Left ventricle myocardium inferior (tissue), 1 donor: ENCODE measurements around the gene SH2D6. TPM values are rescaled to one million over a fixed set of nuclear protein-coding genes. Genes with fewer than 3 reads are reported as not detected.

Experiments
- DNase-seq: peaks from one replicate; pipeline ENCODE4 v3.0.0-alpha.2; 2020
- H3K27ac ChIP-seq: fragments of 200-600 bp; replicated peaks from 2 replicates; pipeline ENCODE4 v1.8.0; 2021
- H3K27me3 ChIP-seq: fragments of 200-600 bp; 2 replicates; pipeline ENCODE4 v1.8.0; 2021; ENCODE audit warnings: low read depth
- H3K36me3 ChIP-seq: fragments of 200-600 bp; 2 replicates; pipeline ENCODE4 v1.8.0; 2021
- H3K4me1 ChIP-seq: fragments of 200-600 bp; 2 replicates; pipeline ENCODE4 v1.8.0; 2021
- H3K4me3 ChIP-seq: fragments of 200-600 bp; 2 replicates; pipeline ENCODE4 v1.8.0; 2021; ENCODE audit warnings: mild to moderate bottlenecking, moderate library complexity
- H3K9me3 ChIP-seq: fragments of 200-600 bp; replicated peaks from 2 replicates; pipeline ENCODE4 v1.8.0; 2021
- intact Hi-C: fragments of 100-400 bp; cut with micrococcal nuclease; formaldehyde crosslinking; loops from one replicate; pipeline ENCODE4 v1.11.0; 2022
- total RNA-seq: library from RNA; stranded (reverse); fragmentation: NEBNext Ultra II Directional; extraction: Animal tissue kit (Norgen Biotek cat#: 25700); gene quantifications from one replicate; pipeline ENCODE4 v1.2.1, GENCODE V29; 2021
- TF ChIP-seq, protein P1 (sequence below): fragments of 200-600 bp; IDR thresholded peaks from 2 replicates; pipeline ENCODE4 v1.8.0; 2021; ENCODE audit warnings: antibody characterized with exemption, mild to moderate bottlenecking, borderline replicate concordance
- donor health status: DM: no; HTN: yes; CAD: no; lungs with severe emphysema.

SH2D6 gene
- total RNA-seq, 1 donor from 2014 or later = not detected

DNA sequence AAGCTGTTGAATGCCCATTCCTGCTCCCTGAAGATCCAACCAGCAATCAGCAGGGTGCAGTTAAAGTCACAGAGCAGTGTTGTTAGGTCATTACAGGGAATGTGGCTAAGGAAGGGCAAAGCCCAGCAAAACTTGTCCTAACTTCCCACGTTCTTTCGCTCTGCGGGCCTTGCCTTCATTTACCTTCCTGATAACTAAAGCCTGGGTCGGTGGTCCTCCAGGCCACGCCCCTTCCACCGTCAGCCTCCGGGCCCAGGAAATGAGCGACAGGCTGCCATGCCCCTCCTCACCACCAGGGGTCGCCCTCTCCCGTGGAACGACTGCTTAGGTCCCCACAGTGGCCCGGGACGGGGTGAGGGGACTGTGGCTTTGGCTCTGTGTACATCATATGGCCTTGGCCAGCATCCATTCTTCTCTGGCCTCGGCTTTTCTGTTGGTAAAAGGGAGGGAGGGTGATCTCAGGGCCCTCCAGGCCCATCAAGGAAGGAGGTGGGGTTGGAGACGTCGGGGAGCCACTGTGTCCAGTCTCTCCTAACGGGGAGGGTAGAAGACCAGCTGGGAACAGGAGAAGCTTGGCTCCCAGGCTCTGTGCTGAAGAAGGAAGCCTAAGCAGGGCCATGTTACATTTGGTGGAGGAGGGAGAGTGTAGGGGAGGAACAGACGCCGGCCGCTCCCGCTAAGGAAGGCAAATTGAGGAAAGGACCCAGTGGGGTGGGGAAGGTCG lies 2.2 kb downstream of the SH2D6 start:
- no peaks in the 10 kb centered on the region for H3K9me3 ChIP-seq
- TF ChIP-seq, protein P1, sequence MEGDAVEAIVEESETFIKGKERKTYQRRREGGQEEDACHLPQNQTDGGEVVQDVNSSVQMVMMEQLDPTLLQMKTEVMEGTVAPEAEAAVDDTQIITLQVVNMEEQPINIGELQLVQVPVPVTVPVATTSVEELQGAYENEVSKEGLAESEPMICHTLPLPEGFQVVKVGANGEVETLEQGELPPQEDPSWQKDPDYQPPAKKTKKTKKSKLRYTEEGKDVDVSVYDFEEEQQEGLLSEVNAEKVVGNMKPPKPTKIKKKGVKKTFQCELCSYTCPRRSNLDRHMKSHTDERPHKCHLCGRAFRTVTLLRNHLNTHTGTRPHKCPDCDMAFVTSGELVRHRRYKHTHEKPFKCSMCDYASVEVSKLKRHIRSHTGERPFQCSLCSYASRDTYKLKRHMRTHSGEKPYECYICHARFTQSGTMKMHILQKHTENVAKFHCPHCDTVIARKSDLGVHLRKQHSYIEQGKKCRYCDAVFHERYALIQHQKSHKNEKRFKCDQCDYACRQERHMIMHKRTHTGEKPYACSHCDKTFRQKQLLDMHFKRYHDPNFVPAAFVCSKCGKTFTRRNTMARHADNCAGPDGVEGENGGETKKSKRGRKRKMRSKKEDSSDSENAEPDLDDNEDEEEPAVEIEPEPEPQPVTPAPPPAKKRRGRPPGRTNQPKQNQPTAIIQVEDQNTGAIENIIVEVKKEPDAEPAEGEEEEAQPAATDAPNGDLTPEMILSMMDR = peak; percentile 100
- H3K4me3 ChIP-seq = peak overlapping the region; percentile 32
- DNase-seq = peak; percentile 91
- intact Hi-C loops = loop anchor here (2.0 kb wide), 1 partner anchor 132 kb away; no protein-coding TSS in a partner anchor
- no peaks in the 10 kb centered on the region for H3K36me3 ChIP-seq
- no peaks in the 10 kb centered on the region for H3K27me3 ChIP-seq
- H3K4me1 ChIP-seq = peaks cover 42% of the 10 kb centered on the region
- H3K27ac ChIP-seq = peak overlapping the region; percentile 97

DNA sequence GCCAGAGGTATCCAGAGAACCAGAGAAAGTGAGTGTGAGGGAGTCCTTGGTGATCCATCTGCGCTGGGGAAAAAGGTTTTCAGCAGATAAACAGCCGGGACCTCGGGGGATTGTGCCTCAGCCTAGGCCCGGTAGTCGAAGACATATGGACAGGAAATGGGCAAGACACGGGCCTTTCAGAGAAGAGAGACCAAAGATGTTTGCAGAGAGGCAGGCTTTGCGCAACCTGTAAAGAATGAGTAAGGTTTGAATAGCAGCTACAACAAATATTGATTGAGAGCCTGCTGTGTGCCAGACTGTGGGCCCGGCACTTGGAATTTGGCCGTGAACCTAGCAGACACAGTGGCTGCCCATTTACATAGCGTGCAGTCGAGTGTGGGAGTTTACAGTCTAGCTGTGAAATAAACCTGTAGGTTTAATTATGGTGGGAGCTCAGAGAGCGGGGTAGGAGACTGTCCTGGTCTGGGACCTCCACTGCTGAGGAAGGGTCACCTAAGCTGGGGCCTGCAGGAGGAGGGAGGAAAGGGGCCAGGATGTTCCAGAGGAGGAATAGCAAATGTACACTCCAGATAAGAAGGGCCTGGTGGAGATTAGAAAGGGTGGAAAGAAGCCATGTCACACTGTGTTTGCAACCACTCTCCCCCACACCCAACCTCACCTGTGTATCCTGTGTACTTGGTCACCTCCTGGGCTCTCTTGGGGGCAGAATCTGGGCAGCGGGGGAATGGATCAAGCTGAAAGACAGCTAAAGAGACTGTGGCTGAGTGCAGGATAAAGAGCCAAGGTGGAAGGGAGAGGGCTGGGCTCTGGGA lies 3.0 kb downstream of the SH2D6 start:
- DNase-seq = no peak
- H3K27ac ChIP-seq = peak overlapping the region; percentile 97

DNA sequence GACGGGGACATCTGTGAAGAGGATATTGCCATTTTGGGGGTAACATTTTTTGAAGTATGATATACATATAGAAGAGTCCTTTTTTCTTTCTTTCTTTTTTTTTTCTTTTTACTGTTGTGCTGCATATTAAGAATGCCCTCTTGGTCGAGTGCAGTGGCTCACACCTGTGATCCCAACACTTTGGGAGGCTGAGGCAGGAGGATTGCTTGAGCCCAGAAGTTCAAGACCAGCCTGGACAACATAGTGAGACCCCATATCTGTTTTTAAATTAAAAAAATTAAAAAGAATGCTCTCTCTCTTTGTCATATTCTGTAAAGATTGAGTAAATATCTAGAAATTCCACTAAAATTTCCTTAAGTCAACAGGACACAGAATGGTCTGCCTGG lies 3.6 kb downstream of the SH2D6 start:
- no peaks in the 10 kb centered on the region for H3K36me3 ChIP-seq
- TF ChIP-seq, protein P1 = no peak
- no peaks in the 10 kb centered on the region for H3K9me3 ChIP-seq
- peak overlapping the region; percentile 97 for H3K27ac ChIP-seq
- DNase-seq = no peak
- no peaks in the 10 kb centered on the region for H3K27me3 ChIP-seq
- peaks cover 42% of the 10 kb centered on the region for H3K4me1 ChIP-seq
- no peak overlapping the region for H3K4me3 ChIP-seq
- intact Hi-C loops = no loop called here

More for the DNA sequence above, 3.0 kb downstream of the SH2D6 start:
- H3K4me1 ChIP-seq = peaks cover 42% of the 10 kb centered on the region
- no peaks in the 10 kb centered on the region for H3K27me3 ChIP-seq
- no peaks in the 10 kb centered on the region for H3K9me3 ChIP-seq
- intact Hi-C loops = loop anchor here (2.0 kb wide), 1 partner anchor 131 kb away; no protein-coding TSS in a partner anchor
- no peaks in the 10 kb centered on the region for H3K36me3 ChIP-seq
- TF ChIP-seq, protein P1 = no peak
- H3K4me3 ChIP-seq = peak overlapping the region; percentile 32

DNA sequence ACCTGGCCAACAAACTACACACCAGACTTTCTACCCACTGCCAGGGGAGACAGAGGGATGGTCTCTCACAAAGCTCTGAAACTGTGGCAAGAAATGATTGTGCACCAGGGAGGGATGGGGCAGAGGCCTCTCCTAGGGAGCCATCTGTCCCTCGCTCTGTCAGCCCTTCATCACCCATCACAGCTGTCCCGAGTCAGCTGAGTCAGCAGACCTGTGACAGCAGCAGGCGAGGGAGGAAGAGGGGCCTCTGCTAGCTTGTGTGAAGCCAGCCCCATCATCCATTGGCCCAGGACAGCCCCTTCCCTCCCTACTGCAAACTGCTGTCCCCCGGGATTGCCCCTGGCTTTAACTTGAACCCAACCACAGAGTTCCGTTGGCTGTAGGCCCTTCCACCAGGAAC lies 5.0 kb downstream of the SH2D6 start:
- Histone ChIP-seq H3K36me3 (no peaks in the 10 kb centered on the region), H3K27me3 (no peaks in the 10 kb centered on the region), H3K4me3 (no peak overlapping the region), H3K4me1 (peaks cover 35% of the 10 kb centered on the region), H3K9me3 (no peaks in the 10 kb centered on the region), H3K27ac (no peak overlapping the region)
- TF ChIP-seq, protein P1 = no peak
- intact Hi-C loops = no loop called here
- DNase-seq = no peak

DNA sequence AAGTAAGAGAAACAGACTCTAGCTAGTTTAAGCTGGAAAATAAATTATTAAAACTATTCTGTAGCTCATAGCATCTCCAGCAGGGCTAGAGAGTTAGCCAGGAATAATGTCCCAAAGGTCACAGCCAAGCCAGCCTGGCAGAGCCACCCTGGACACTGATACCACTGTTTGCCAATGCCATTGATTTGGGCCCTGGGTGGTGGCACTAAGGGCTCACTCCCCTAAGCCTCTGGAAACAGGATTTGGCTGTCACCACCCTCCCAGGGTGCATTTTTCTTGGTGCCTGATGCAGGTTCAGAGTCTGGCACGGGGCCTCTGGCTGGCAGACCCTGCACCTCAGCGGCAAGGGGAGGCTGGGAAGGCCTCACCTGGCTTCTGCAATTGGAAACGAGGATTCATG lies 7.1 kb downstream of the SH2D6 start:
- DNase-seq = no peak
- intact Hi-C loops = no loop called here
- no peak overlapping the region for H3K27ac ChIP-seq
- TF ChIP-seq, protein P1 = no peak
- H3K9me3 ChIP-seq = no peaks in the 10 kb centered on the region
- no peak overlapping the region for H3K4me3 ChIP-seq
- no peaks in the 10 kb centered on the region for H3K27me3 ChIP-seq
- H3K4me1 ChIP-seq = peaks cover 14% of the 10 kb centered on the region
- H3K36me3 ChIP-seq = no peaks in the 10 kb centered on the region
